ENCODE results near the gene KIRREL3.
"Not testable (repeated sequence)": the region's sequence is repeated elsewhere in the genome, so short reads cannot be mapped to it uniquely, and the experiment has no call there.

KIRREL3 gene

GRCh38 chr11:126410649-126411048 is 589.9 kb downstream of the KIRREL3 start:
- DNase-seq, result no peak

GRCh38 chr11:126409620-126409985 is 591.0 kb downstream of the KIRREL3 start:
- no peak for DNase-seq

- no peak for DNase-seq
Measured at GRCh38 chr11:126408901-126409619, 591.5 kb downstream of the KIRREL3 start.

GRCh38 chr11:126408496-126408895 is 592.1 kb downstream of the KIRREL3 start:
- no peak for DNase-seq

- DNase-seq, result no peak
Measured at GRCh38 chr11:126407682-126408288, 592.8 kb downstream of the KIRREL3 start.

GRCh38 chr11:126407101-126407521 is 593.5 kb downstream of the KIRREL3 start:
- DNase-seq, result no peak

- no peak for DNase-seq
Measured at GRCh38 chr11:126406368-126406767, 594.2 kb downstream of the KIRREL3 start.

- DNase-seq, result peak; percentile 19
Measured at GRCh38 chr11:126405906-126406305, 594.7 kb downstream of the KIRREL3 start.

- DNase-seq, result no peak
Measured at GRCh38 chr11:126405374-126405773, 595.2 kb downstream of the KIRREL3 start.

GRCh38 chr11:126404367-126404766 is 596.2 kb downstream of the KIRREL3 start:
- no peak for DNase-seq

- DNase-seq, result no peak
Measured at GRCh38 chr11:126403658-126404057, 596.9 kb downstream of the KIRREL3 start.

- no peak for DNase-seq
Measured at GRCh38 chr11:126403022-126403581, 597.5 kb downstream of the KIRREL3 start.

GRCh38 chr11:126400479-126400878 is 600.1 kb downstream of the KIRREL3 start:
- DNase-seq, result no peak

- DNase-seq, result no peak
Measured at GRCh38 chr11:126400019-126400418, 600.6 kb downstream of the KIRREL3 start.

GRCh38 chr11:126398721-126399120 is 601.8 kb downstream of the KIRREL3 start:
- DNase-seq, result no peak

- DNase-seq, result no peak
Measured at GRCh38 chr11:126398296-126398695, 602.3 kb downstream of the KIRREL3 start.

GRCh38 chr11:126396965-126397364 is 603.6 kb downstream of the KIRREL3 start:
- DNase-seq, result no peak

- DNase-seq, result not testable (repeated sequence)
Measured at GRCh38 chr11:126396266-126396665, 604.3 kb downstream of the KIRREL3 start.

- DNase-seq, result not testable (repeated sequence)
Measured at GRCh38 chr11:126395784-126396183, 604.8 kb downstream of the KIRREL3 start.

- DNase-seq, result not testable (repeated sequence)
Measured at GRCh38 chr11:126394634-126395072, 605.9 kb downstream of the KIRREL3 start.

GRCh38 chr11:126394036-126394435 is 606.5 kb downstream of the KIRREL3 start:
- no peak for DNase-seq

GRCh38 chr11:126393143-126393542 is 607.4 kb downstream of the KIRREL3 start:
- no peak for DNase-seq

GRCh38 chr11:126392633-126393013 is 607.9 kb downstream of the KIRREL3 start:
- no peak for DNase-seq

- no peak for DNase-seq
Measured at GRCh38 chr11:126391970-126392632, 608.5 kb downstream of the KIRREL3 start.
